NCI-H1092 treated with DMSO at 0.1 percent for 48 hours (cell line): ENCODE data around the gene ANKRD44.
"Not testable (repeated sequence)": the region's sequence is repeated elsewhere in the genome, so short reads cannot be mapped to it uniquely, and the experiment has no call there.

Experiments used
- DNase-seq: peaks from one replicate; lab custom pipeline; 2025; lab: John Stamatoyannopoulos, UW

Gene ANKRD44

GRCh38 chr2:197310271-197310985 lies at the start of gene ANKRD44:
TSS of gene ANKRD44 (minus strand) at chr2:197310780. CDS start at chr2:197310604, 176 bp downstream.
- DNase-seq, result peak; percentile 79

DNA sequence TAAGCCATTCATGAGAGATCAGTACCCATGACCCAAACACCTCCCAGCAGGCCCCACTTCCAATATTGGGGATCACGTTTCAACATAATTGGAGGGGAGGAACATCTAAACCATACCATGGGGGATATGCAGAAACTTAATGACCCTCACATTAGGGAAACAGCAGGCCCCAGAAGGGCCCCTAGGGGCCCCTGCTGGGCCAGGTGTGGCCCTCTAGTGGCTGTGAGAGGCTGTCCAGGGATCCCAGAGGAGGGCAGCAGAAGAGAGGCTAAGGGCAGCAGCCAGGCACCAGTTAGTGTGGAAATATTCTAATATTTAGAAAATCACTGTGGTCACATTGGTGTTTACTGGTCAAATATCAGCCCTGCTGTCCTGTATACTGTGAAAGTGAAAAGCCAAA lies 49.3 kb upstream of the ANKRD44 start:
- DNase-seq, result no peak

DNA sequence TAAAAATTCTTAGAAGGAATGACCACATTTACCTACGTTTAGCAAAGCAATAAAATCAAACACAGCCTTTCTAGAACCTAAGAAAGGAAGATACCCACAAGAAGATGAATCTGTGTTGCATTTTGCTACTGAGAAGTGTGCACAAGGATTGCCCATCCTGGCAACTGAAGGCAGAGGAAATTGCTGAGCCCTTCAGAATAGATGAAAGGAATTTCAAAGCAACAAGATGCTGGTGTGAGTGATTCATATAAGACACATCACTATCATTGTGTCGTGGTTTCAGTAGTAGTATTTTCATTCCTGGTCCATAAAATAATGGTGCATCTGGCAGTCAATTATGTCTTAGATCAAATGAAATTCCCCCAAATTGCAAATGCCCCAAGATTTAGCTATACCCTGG lies 48.4 kb upstream of the ANKRD44 start:
- no peak for DNase-seq

GRCh38 chr2:197357986-197358385 lies 47.4 kb upstream of the ANKRD44 start:
- no peak for DNase-seq

DNA sequence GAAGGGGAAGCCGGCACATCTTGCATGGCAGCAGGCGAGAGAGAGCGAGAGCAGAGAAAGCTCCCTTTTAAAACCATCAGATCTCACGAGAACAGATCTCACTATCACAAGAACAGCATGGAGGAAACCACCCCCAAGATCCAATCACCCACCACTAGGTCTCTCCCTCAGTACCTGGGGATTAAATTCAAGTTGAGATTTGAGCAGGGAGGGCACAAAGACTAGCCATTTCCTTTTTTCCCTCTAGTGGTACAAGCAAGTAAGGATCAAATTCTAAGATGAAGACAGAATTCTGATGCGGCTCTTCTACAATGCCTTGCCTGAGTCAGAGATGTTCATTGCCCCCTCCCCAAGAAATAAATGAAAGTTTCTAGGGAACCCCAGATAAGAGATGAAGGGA lies 45.6 kb upstream of the ANKRD44 start:
- no peak for DNase-seq

DNA sequence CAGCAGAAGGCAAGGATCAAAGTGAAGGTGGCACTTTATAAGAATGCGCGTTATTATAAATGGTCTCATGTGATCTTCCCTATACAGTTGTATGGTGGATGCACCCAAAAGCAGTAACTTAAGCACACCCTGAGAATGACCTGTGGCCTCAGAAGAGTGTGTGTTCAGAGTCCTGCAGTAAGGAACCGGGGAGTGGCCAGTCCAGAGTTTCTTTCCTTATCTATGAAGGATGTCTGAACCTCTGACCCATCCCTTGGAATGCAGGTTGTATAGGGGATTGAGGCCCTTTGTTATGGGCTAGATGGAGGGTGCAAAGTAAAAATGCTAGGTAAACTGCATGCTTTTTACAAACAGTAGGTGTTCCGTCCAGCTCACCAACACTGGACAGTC lies 43.6 kb upstream of the ANKRD44 start:
- no peak for DNase-seq

- DNase-seq, result no peak
Observed at GRCh38 chr2:197353393-197354168, 43.0 kb upstream of the ANKRD44 start.

DNA sequence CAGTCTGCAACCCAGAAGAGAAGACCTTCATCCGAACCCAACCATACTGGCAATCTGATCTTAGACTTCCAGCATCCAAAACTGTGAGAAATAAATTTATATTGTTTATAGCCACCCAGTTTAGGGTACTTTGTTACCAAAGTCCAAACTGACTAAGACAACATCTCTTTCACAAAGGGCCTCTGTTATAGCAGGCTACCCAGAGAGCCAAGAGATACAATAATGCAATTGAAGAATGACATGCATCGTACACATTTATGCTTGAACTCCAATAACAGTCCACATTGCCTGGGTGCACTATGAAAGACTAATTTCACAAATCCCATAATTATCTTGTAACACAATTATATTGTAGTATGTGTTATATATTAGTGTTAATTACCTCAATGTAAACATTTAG lies 39.1 kb upstream of the ANKRD44 start:
- DNase-seq, result no peak

GRCh38 chr2:197348721-197349360 lies 38.3 kb upstream of the ANKRD44 start:
- no peak for DNase-seq

- DNase-seq, result no peak
Observed at GRCh38 chr2:197345846-197346370, 35.3 kb upstream of the ANKRD44 start.

- not testable (repeated sequence) for DNase-seq
Observed at GRCh38 chr2:197343968-197344367, 33.4 kb upstream of the ANKRD44 start.

DNA sequence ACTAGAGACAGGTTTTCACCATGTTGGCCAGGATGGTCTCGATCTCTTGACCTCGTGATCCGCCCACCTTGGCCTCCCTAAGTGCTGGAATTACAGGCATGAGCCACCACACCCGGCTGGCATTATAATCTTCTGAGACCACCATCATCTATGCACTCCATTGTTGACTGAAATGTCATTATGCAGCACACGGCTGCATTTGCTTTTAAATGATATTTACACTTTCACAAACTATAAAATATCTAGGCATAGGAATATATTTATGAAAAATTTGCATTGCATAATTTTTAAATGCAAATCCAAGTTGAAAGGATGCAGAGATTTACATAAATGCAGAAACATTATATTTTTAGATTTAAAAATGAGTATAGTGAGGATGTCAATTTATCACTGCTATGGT lies 30.0 kb upstream of the ANKRD44 start:
- no peak for DNase-seq

DNA sequence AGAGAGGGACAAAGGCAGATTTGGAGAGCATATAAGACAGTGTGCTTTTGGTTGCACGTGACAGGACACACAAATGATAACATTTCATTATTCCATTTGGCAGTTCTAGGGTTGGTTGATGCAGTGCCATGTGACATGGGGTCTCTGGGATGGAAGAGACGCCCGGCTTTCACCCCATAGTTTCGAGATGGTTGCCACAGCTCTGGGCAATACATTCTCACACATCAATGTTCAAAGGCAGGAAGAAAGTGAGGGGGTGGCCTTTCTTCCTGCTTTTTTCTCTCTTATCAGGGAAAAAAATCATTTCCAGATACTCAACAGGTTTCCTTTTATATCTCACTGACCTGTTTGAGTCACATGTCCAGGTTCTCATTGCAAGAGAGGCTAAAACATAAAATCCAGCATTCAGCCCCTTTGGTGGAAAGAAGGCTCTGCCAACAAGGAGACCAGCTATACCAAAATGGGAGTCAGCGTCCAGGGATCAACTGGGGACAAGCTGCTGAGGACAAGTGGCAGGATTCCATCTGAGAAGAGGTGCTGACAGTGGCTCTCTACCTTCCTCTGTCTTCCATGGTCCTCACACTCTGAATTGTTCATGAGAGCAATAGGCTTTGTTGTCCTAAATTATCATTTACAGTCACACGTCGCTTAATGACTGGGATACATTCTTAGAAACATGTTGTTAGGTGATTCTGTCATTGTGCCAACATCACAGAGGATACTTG lies 29.1 kb upstream of the ANKRD44 start:
- DNase-seq, result no peak

- no peak for DNase-seq
Observed at GRCh38 chr2:197339016-197339415, 28.4 kb upstream of the ANKRD44 start.

DNA sequence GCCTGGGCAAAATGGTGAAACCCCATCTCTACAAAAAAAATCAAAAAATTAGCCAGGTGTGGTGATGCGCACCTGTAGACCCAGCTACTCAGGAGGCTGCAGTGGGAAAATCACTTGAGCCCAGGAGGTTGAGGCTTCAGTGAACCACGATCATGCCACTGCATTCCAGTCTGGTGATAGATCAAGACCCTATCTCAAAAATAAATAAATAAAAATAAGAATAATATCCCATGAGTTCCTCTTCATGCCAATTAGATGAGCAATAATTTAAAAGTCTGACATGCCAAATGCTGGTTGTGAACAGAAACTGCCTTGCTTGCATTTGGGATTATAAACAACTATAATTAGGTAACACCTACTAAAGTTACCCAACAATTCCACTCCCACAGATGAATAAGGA lies 22.1 kb upstream of the ANKRD44 start:
- no peak for DNase-seq

GRCh38 chr2:197328461-197328860 lies 17.9 kb upstream of the ANKRD44 start:
- no peak for DNase-seq

DNA sequence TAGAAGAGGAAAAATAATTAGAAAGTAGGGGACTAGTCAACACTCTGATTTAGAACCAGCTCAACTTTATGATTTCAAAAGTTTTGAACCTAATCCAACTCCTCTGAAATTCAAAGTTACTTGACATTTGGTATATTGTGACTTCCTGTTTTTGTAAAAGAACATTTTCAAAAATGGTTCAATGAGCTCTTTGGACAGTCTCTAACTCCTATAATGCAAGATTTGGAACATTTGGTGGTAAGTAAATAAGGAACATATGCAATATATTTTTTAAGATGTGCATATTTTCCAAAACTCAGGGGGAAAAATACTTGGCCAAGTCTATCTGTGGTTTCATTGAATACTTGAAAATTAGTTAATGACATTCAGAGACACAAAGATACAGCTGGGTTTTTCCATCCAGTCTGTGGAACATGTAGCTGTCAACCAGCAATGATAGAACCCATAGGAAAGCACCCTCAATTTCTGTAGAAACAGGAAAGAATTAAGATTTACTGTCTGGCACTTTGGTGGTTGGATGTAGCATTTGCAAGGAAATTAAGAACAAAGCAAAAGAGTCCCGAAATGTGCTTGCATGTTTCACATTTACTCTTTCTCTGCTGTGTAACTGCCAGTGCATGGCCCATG lies 17.0 kb upstream of the ANKRD44 start:
- DNase-seq, result no peak

DNA sequence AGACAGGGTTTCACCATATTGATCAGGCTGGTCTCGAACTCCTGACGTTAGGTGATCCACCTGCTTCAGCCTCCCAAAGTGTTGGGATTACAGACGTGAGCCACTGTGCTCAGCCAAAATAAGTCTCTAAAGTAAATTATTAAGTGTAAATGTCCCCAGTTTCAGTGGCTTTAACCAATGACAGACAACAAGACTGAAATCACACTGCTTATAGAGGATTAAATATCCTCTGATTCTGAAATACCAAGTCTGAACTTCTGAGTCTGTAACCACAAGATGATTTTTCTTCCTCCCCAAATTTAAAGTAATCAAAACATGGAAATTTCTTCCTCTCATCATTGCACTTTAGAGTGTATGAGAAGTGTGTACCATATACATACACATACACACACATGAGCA lies 16.5 kb upstream of the ANKRD44 start:
- DNase-seq, result no peak

- DNase-seq, result no peak
Observed at GRCh38 chr2:197324801-197325200, 14.2 kb upstream of the ANKRD44 start.

DNA sequence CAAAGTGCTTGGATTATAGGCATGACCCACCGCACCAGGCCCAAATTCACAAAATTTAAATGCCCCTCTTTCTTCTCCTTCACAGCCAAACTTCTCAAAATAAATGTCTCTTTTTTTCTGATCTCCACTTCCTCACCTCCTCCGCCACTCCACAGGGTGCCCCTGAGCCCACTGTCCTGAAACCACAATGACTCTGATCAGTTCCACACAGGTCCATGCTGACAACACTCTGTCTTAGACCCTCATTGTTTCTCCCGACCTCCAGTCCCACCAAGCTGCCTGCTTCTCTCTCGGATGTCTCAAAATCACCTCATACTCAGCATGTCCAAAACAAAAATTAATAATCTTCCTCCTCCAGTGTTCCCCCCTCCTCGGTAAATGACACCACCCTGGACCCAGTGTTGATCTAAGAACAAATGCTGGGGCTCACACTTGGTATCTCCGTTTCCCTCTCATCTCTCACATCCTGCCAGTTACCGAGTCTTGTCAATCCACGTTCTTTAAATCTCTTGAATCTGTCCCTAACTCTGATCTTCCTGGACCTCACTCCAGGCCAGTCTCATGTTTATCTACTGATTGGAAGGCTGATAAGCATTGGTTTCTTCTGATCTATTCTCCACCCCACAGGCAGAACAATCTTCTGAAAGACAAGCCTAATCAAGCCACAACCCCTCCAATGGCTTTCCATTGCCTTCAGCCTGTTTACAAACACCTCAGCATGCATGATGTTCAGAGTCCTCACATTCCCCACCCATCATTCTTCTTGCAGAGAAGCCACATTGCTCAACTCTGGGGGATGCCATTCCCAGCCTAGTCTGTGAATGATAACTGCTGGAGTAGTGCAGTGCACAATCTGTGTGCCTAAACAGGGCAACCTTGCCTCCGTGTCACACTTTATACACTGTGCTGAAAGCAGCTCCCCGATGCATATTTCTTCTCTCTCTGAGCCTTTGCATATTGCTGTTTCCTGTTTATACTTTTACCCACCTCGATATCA lies 12.4 kb upstream of the ANKRD44 start:
- no peak for DNase-seq
